Retinal pigment epithelial cell (primary cell): ENCODE data around the gene DLGAP4.

Experiments
- DNase-seq: peaks from one replicate; pipeline ENCODE4 v3.0.0-alpha.2; 2010; ENCODE audit warnings: low read depth
- H3K4me3 ChIP-seq: 2 replicates; pipeline ENCODE4 v1.5.1; 2011; ENCODE audit warnings: mild to moderate bottlenecking, low read length, control low read depth, moderate library complexity
- CTCF ChIP-seq: conservative IDR thresholded peaks from 2 replicates; pipeline ENCODE4 v1.5.1; 2011; ENCODE audit warnings: low read depth, low read length, control low read depth, inconsistent platforms

Gene DLGAP4

GRCh38 chr20:36306553-36307411, 643 bp downstream of the DLGAP4 start:
- DNase-seq, result no peak
- no peak overlapping the region for H3K4me3 ChIP-seq
- TF ChIP-seq CTCF, result no peak

GRCh38 chr20:36307412-36308325, 1.5 kb downstream of the DLGAP4 start:
- H3K4me3 ChIP-seq, result no peak overlapping the region
- DNase-seq, result no peak
- no peak for TF ChIP-seq CTCF

GRCh38 chr20:36308353-36308752, 2.2 kb downstream of the DLGAP4 start:
- TF ChIP-seq CTCF, result no peak
- DNase-seq, result no peak
- H3K4me3 ChIP-seq, result no peak overlapping the region

- no peak for DNase-seq
- no peak for TF ChIP-seq CTCF
- no peak overlapping the region for H3K4me3 ChIP-seq
These were observed 2.8 kb downstream of the DLGAP4 start for GRCh38 chr20:36308986-36309385.

- no peak overlapping the region for H3K4me3 ChIP-seq
- no peak for TF ChIP-seq CTCF
- no peak for DNase-seq
These were observed 3.5 kb downstream of the DLGAP4 start for GRCh38 chr20:36309643-36310042.

GRCh38 chr20:36310215-36310981, 4.3 kb downstream of the DLGAP4 start:
- no peak overlapping the region for H3K4me3 ChIP-seq
- no peak for TF ChIP-seq CTCF
- DNase-seq, result no peak
